ENCODE results near the gene HIVEP1.
A peak's percentile ranks its signal among the peaks of the same experiment; 100 is the strongest.
"Not testable (repeated sequence)": the region's sequence is repeated elsewhere in the genome, so short reads cannot be mapped to it uniquely, and the experiment has no call there.

Gene HIVEP1

DNA sequence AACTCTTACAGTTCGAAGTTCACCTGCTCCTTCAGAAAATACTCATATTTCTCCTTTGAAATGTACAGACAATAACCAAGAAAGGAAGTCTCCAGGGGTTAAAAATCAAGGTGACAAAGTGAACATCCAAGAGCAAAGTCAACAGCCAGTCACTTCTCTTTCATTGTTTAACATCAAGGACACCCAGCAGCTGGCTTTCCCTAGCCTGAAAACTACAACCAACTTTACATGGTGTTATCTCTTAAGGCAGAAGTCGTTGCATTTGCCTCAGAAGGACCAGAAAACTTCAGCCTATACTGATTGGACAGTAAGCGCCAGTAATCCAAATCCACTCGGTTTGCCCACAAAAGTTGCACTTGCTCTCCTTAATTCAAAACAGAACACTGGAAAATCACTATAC lies 113.3 kb downstream of the HIVEP1 start:
- no peak for DNase-seq

DNA sequence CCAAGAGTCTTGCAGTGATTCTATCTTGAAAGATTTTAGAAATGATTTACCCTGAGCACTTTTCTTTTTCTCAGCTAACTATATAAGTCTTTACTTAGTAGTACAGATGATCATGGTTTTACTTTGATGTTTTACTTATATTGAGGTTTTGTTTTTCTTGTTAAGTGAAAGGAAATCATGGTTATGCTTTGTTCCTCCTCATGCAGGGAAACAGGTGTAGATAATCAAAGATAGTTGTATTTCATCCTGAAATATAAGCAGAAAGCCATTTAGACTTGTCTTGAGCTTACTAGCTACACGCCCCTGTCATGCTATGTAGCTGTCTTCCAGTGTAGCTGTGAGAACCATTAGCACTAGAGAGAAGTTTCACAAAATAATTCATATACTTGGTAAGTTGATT lies 113.9 kb downstream of the HIVEP1 start:
- no peak for DNase-seq

DNA sequence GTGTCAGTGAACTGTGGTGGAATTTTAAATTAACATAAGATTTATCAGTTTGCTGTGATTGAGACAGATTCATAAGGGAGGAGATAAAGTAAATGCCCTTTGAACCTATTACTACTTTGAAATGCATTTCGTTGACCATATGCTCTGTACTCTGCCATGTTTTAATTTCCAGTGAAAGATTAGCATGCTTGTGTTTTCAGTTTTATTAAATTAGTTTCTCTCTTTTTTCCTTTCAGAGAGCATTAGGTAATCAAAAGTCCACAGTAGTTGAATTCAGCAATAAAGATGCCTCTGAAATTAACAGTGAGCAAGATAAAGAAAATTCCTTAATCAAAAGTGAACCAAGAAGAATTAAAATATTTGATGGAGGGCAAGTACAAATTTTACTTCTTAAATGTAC lies 117.4 kb downstream of the HIVEP1 start:
- DNase-seq, result no peak

DNA sequence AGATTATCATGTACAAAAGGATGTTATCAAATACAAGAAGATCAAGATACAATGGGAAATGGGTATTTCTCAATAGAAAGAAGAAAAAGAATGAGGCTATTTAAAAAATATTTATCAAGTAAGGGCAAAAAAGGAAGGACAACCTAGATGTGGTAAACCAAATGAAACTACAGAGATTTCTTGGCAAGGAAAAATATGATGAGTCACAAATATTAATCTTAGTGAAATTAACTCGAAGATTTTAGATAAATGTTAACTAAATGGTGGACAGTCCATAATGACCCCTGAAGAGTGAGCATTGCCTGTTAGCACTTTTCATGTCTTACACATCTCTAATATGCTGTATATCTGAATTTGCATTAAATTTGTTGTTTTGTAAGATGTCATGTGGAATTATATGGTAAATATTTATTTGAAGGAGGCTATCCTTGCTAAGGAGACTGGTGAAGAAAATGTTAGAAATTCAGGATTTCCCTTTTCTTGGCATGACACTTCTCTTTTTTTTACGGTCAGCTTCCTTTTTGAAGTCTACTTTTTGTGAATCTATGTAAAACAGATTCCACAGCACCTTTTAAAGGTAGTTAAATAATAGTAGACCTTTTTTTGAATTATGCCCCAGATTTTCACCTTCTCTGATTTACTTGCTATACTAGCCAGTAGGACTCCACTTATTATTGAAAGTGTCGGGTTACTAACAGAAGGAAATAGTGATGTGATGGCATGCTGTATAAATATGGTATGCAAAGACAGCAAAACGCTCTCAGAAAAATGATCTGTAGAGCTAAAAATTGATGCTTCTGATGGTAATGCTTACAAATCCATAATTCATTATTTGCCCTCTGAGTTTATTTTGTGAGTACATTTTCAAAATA lies 120.5 kb downstream of the HIVEP1 start:
- DNase-seq, result no peak

DNA sequence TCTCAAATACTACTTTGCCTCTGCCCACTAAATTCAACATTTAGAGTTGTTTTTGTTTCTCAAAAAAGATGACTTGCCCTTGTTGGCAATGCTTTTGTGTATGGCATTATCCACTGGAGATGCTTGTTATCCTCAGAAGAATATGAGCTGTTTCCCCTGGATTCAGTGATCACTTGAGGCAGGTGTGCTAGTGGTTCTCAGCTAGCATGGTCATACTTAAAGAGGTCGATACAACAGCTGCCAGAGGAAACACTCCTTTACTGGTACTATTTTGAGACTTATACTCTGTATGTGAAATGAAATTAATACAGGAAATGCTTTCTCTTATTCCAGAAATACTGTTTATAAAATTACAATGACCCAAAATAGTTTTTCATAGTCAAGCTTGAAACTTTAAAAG lies 122.5 kb downstream of the HIVEP1 start:
- DNase-seq, result no peak

DNA sequence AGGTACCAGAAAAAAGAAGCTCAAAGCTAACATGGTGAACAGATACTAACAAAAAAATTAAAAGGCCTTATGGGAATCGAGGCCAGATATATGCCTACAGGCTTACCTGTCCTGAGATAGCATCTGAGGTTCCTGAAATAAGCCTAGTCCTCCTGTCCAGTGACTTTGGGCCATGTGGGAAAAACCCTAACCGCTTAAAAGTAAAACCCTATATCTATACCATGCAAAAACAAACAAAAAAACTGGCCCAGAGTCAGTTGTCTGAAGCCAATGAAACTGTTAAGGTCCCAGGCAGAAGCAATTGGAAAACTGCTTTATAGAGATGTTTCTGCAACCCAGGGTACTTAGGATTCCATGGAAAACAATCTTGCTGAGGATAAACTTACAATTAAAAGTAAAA lies 122.9 kb downstream of the HIVEP1 start:
- DNase-seq, result no peak

DNA sequence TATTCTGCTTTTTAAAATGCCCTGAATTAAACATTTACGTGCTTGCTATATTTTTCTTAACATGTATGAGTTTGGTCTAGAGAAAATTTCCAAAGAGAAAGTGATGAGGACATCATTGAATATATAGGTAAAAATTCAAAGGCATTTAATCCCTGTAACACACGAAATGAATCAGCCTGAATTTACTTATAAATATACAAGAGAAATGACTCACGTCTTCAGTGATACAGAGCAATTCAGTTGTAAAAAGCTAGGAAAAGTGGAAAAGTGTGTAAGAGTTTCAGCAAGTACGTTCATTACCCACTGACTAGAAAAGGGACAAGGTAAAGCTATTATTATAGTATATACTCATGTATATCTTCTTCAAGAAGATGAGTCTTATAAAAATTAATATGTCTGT lies 124.8 kb downstream of the HIVEP1 start:
- DNase-seq, result no peak

DNA sequence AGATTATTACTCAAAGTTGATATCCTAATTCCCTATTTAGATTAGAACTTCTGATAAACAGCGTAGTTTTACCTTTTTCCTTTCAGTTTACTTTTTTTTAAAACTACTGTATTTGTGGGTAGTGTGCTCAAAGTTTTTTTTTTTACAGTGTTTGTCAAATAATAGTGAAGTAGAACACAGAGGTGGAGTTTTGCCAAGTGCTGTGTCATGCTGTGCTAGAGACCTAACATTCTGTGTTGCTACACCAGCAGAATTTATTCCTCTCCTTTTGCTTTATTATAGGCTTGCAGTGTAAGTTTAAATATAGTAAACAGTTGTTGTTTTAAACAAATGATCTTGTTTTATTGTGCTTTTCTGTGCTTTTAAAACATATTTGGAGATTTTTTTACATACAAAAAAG lies 125.4 kb downstream of the HIVEP1 start:
- peak; percentile 42 for DNase-seq

DNA sequence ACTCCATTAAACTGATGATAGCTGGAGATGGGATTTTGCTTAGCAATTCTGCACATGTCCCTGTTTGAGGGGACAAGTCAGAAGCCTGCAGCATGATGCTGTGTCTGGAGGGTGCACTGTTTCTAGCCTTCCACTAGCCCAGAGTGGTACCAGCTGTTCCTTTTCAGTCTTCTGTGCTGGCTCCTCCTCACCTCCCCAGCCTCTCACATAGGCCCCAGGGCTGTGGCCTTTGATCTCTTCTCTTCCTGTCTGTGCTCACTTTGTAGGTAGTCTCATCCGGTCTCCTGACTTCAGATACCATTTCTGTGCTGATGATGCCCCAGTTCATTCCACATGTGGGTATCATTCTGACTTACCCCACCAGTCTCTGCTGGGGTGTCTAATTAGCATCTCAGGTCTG lies 126.3 kb downstream of the HIVEP1 start:
- no peak for DNase-seq

DNA sequence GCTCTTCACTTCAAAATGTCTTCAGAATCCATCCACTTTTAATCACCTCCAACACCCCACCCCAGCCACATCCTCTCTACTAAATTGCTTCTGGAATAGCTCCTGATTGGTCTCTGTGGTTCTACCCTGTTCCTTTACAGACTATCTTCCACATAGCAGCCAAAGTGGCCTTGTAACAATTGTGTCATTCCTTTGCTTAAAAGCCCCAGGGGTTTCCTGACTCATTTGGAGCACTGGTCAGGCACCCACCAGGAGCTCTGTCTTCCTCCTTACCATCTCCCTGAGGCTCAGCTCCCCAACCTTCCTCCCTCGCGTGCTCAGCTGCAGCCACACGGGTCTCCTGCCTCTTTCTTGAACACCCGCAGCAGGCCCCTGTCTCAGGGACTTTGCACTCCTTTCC lies 126.8 kb downstream of the HIVEP1 start:
- DNase-seq, result no peak

DNA sequence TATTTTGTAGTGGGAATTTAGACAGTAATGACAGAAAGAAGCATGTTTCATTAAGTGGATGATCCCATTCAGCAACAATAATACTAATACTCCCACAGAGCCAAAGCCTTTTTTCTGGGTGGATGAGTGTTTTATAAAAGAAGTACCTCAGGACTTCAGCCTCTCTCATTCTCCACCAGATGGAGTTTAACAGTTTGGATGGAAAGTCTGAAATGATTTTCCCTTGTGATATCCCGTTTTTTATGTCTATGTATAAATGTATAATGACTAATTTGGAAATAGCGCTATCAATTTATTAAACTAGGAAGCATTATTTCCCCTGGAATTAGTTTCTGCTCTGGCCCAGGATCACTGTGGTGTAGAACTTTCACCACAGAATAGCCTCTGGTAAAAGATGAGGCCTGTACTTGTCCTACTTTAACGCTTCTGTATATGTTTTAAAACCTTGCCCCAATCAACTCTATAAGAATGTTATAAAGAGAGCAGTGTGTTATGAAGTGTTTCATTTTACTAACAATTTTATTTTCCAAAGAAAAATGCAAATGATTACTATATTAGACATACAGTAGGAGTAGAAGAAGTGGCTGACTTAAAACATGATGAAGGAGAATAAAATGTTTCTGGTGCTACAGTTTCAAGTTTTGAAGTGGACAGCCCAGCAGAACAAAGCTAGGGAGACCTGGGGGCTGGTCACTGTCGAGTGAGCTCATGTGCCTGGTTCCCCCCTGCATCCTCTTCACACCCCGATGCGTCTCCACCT lies 135.6 kb downstream of the HIVEP1 start:
- DNase-seq, result no peak

DNA sequence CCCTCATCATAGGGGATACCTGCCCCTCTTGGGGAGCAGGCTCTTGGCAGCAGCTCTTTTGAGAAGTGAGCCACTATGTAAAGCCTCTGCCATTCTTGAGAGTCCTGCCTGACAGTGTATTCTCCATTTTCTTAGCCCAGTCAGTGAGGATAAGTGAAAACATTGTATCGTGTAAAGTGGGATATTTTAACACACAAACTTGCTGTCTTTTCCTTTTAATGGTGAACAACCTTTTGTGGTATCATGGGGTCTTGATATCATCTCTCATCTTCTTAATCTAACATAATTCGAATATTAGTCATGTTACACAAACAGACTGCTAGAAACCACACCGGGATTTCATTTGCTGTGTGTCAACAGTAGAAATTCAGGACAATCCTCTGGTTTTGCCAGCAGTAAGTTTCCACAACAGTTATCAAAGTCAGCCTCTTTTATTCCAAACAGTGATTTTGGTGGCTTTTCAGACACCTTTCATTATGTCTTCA lies 136.2 kb downstream of the HIVEP1 start:
- no peak for DNase-seq

DNA sequence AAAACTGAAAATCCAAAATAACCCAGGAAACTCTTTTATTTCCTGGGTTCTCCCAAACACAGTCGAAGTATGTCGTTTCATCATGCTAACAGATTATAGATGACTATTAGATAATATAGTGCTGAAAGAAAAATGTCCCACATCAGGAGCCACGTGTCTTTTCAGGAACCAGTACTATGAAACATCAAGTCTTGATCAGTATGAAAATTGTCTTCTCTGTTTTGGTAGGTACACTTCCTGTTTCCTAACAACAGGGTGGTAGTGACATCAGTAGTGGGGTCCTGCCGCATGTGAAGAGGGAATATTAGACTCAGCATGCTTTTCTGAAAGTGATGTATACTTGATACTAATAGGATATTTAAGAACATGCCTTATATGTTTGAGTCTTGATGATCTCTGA lies 136.7 kb downstream of the HIVEP1 start:
- no peak for DNase-seq

DNA sequence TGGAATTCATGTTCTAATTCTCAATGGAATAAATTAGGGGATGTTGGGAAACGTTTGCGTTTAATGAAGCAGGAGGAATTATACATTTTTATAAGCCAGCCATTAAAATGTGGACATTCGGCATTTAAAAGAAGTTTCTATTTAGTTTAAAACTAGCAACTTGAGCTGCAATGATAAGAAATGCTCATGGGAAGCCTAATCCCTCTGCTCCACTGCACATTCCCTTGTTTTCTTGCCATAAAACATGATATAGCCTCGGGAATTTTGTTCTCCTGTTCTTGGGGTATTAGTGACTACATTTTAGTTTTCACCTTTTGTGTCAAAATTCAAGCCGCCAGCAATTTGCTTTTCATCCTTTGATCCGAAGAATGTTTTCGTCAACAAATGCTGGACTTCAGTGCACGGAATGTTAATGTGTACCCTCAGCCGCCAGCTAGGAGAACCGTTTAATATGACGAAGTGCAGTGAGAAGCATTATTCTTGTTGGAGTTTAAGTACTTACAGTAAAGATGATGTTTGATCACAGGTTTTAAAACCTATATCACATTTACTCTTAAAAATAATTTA lies 137.9 kb downstream of the HIVEP1 start:
- peak; percentile 48 for DNase-seq

DNA sequence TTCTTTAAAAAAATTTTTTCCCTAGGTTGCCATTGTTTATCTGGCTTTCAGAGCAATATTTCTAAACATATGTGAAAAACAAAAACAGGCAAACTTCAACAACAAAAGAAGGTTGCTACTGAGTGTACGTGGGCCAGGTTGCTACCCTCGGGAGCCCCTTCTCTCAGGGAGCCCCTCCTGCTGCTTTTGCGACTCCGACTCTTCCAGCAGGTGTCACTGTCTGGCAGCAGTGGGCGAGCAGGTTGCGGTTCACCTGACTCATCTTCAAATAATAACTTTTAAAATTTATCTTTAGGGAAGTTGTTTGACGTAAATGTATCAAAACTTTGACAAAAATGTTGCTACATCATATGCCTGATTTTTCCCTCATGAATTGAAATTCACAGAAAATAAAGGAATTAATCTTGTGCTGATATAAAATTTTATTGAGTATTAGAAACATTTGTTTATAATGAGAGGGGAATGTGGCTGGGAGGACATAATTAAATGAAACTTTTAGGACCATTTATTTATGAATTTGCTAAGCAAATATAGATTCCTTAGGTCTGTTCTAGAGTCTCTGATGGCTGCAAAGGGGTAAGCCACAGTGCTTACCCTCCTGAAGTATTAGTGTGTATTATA lies 138.8 kb downstream of the HIVEP1 start:
- DNase-seq, result peak; percentile 47

DNA sequence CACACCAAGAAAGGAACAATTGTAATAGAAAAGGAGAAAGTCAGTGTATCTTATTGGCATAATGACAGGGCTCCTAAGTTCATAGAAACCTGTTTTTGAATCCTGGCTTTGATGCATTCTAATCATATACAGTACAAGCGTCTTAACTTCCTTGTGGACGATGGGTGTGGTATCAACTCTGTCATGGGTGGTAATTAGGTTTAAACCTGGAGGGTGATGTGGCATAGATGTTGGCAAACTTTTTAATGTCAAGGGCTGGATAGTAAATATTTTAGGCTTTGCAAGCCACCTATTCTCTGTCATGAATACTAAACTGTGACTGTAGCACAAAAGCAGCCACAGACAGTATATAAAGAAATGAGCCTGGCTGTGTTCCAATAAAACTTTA lies 139.3 kb downstream of the HIVEP1 start:
- DNase-seq, result no peak

DNA sequence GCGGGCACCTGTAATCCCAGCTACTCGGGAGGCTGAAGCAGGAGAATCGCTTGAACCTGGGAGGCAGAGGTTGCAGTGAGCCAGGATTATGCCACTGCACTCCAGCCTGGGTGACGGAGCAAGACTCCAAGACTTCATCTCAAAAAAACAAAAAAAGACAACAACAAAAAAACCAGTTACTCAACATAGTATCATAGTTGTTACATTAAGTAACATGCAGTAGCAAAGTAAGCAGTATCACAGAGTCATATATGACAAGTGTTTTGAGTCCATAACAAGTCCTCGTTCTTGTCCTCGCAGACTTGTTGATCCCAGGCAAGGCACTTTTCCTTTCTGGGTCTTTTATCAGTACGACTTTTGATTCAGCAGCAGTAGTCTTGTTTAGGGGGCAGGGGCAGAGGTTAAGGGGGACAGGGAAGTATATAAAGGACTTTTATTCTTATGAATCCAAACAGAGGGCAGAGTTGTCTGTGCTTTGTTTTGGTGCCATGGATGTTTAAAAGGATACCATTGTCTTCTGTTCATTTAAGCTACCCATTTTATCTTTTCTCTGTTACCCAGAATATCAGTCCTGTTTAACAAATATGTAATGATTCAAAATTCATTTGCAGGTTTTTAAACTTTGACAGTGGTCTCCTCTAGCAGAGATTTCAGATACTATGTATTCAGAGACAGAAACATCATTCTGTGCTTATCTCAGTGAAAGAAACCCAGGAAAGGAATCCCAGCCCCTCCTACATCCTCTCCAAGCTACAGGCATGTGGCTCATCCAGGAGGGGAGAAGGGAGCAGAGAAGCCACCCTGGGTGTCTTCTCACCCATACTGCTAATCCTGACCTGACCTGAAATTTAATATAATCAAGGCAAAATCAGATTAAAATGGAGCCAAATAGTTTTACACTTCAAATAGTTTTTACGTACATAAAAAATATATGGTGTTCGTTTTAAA lies 140.2 kb downstream of the HIVEP1 start:
- DNase-seq, result peak; percentile 68

DNA sequence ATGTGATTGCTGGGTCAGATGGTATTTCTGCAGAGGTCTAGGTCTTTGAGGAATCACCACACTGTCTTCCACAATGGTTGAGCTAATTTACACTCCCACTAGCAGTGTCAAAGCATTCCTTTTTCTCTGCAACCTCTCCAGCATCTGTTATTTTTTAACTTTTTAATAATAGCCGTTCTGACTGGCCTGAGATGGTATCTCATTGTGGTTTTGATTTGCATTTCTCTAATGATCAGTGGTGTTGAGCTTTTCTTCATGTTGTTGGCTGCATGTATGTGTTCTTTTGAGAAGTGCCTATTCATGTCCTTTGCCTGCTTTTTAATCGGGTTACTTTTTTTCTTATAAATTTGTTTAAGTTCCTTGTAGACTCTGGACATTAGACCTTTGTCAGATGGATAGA lies 143.7 kb downstream of the HIVEP1 start:
- DNase-seq, result not testable (repeated sequence)

DNA sequence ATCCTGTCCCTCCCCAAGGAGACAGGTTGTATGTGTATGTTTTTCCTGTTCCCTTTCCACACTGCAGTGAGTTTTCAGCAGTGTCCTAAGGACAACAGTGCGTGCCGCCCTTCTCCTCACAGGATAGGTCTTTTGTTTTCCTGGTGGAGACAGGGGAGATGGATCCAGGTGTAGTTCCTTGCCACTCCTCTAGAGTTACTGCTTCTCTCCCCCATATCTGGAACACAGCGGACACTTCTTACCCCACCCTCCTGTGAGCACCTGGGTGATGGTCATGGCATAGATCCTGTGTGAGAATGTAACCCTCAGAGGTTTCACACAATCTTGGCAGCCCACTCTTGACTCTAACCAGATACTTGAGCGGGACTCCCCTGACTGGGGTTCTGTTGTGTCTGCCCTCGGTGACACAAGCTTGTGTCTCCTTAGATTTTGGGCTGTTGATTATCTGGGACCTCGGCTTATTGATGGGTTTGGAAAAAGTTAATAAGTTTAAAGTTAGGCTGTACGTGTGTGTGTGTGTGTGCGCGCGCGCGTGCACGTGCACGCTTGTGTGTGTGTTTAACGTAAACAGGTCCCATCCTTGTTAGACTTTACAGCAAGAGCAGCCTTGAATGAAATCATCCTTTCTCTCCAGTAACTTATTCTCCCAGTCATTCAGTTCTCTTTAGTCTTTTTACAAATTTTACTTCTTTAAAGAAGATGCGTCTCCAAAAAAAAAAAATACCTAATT lies 146.7 kb downstream of the HIVEP1 start:
- no peak for DNase-seq

DNA sequence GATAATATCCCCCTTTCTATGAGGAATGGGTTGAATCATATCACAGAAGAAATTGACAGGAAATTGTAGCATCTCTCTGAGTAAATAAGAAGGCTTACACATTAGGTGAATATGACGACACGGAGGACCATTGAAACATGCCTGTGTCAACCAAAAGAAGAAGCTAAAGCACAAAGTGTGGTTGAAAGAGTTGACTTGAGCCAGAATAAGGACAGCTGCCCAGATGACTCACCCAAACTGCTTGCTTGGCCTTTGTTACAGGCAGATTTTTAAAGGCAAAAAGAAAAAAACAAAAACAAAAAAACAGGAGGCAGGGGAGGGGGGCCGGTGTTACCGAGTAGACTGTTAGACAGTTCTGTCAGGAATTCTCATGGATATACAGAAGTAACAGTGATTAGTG lies 148.2 kb downstream of the HIVEP1 start:
- DNase-seq, result peak; percentile 30

DNA sequence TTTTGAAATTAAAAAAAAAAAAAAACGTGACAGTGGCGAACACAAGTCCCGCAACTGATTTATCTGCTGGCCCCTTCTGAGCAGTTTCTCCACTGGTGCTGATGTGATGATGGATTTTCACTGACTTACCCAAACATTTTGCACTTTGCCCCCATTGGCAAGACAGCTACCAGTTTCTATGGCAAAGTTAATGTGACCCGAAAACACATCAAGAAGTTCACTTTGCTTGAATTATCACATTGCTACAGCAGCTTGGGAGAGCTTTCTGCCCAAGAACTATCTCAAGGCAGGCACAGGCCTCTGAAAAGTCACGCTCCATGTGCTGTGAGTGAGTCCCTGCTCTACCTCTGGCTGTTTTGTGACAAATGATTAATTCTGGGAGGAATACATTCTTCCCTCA lies 150.1 kb downstream of the HIVEP1 start:
- DNase-seq, result no peak
